Sigmoid colon (tissue), 7 donors: ENCODE results near the gene CRABP2. TPM values are rescaled to one million over a fixed set of nuclear protein-coding genes. Genes with fewer than 3 reads are reported as not detected.

Source experiments
- DNase-seq: peaks from one replicate; pipeline ENCODE4 v3.0.0-alpha.2; 2019
- H3K27ac ChIP-seq, 4 donors: fragments of 200-600 bp; sonication (generic); one replicate each; pipeline ENCODE4 v1.5.1; 2016 to 2019; ENCODE audit warnings: mild to moderate bottlenecking in 1 of 4
- H3K27me3 ChIP-seq, 3 donors: fragments of 200-600 bp; sonication (generic); one replicate each; pipeline ENCODE4 v1.5.1; 2019; ENCODE audit warnings: mild to moderate bottlenecking in 1 of 3
- H3K36me3 ChIP-seq, 4 donors: fragments of 200-600 bp; sonication (generic); one replicate each; pipeline ENCODE4 v1.5.1; 2016 to 2019
- H3K4me1 ChIP-seq, 4 donors: fragments of 200-600 bp; sonication (generic); one replicate each; pipeline ENCODE4 v1.5.1; 2017 to 2019
- H3K4me3 ChIP-seq, 4 donors: fragments of 200-600 bp; sonication (generic); one replicate each; pipeline ENCODE4 v1.5.1; 2017 to 2019; ENCODE audit warnings: mild to moderate bottlenecking in 2 of 4, moderate library complexity in 1 of 4
- H3K9me3 ChIP-seq, 4 donors: fragments of 200-600 bp in 3 of 4; sonication (generic) in 3 of 4; one replicate each; pipeline versions ENCODE4 v1.5.1 to v1.6.1; 2013 to 2019
- EP300 ChIP-seq, 4 donors: sonication (generic); formaldehyde crosslinking; IDR thresholded peaks; one replicate each; pipeline ENCODE4 v1.6.1; 2017; ENCODE audit warnings: antibody characterized with exemption in 4 of 4
- POLR2A ChIP-seq, 2 donors: fragments of 450-650 bp; IDR thresholded peaks; one replicate each; pipeline ENCODE4 v1.6.1; 2016; ENCODE audit warnings: antibody characterized with exemption in 2 of 2, mild to moderate bottlenecking in 2 of 2, moderate library complexity in 2 of 2
- POLR2AphosphoS5 ChIP-seq, 4 donors: sonication (generic); formaldehyde crosslinking; IDR thresholded peaks; one replicate each; pipeline ENCODE4 v1.6.1; 2017; ENCODE audit warnings: antibody characterized with exemption in 4 of 4
- WGBS, 2 donors: extraction: QIAGEN DNeasy Blood & Tissue Kit; methylation state at CpG; one replicate each; pipeline ENCODE4 v1.1.7; 2013; 5-methylcytosine and 5-hydroxymethylcytosine counted together
- intact Hi-C: fragments of 100-400 bp; cut with DNase I; formaldehyde crosslinking; loops from one replicate; pipeline ENCODE4 v1.15.1; 2023
- polyA plus RNA-seq, 3 donors: library from polyadenylated mRNA; stranded (reverse); fragments of 200-250 nt; gene quantifications; one replicate each; pipeline ENCODE4 v1.2.3, GENCODE V29; 2013
- total RNA-seq, 4 donors: library from RNA; depleted of rRNA; stranded (reverse); fragments of >200 nt; gene quantifications; one replicate each; pipeline ENCODE4 v1.1.0, GENCODE V29; 2016
- TF ChIP-seq, protein P1 (sequence below), 4 experiments: fragments of 450-650 bp in 3 of 4; fragments of 200-600 bp in 1 of 4; IDR thresholded peaks; one replicate each; pipeline ENCODE4 v1.5.1; 2016 to 2019; ENCODE audit warnings: antibody characterized with exemption in 4 of 4, mild to moderate bottlenecking in 3 of 4, moderate library complexity in 2 of 4
- donor health status: healthy with polysubstance abuse.
- donor health status: Bipolar disorder and iron deficiency.
- donor health status: healthy.

Gene CRABP2
- total and polyA plus RNA-seq, 7 donors: 3.1 to 7.8 (median 4.9) TPM; not detected in 2

DNA sequence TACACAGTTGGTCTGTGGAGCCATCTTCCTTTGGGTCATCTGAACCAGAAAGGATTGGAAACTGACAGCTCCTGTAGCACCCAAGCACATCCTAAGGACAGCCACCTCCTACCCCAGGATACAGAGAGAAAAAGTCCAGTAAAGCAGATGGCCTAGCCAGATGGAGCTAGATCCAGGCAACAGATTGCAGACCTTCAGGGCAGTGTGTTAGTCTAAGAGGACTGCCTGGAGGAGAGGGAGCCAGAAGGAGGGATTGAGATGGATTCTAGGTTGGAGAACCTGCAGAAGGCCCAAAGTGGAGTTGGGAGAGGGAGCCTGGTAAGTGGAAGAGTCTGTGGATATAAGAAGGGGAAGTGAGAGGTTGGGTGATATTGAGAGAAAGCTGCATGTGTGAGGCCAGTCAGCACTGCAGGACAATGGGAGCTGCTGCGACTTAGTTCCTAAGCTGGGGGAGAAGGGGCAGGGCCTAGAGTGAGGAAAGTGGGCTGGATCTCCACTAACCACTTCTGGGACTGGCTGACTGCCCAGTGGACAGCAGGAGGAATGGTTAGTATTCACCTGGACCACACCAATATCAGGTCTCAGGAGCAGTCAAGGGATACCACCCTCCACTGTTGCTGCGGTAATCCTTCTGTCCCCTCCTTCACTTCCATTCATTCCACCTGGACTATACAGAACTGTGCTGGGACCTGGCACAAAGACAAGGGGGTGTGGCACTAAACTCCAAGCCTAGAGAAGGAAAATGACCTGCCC, 50.1 kb downstream of the CRABP2 start:
- H3K27me3 ChIP-seq: peaks cover 0 to 39% (median 6%) of the 10 kb centered on the region in 3 donors
- no peaks in the 10 kb centered on the region for H3K36me3 ChIP-seq
- no peak for TF ChIP-seq POLR2AphosphoS5 (IDR thresholded peaks at IDR 0.05)
- no peak for TF ChIP-seq POLR2A (IDR thresholded peaks at IDR 0.05)
- TF ChIP-seq, protein P1, sequence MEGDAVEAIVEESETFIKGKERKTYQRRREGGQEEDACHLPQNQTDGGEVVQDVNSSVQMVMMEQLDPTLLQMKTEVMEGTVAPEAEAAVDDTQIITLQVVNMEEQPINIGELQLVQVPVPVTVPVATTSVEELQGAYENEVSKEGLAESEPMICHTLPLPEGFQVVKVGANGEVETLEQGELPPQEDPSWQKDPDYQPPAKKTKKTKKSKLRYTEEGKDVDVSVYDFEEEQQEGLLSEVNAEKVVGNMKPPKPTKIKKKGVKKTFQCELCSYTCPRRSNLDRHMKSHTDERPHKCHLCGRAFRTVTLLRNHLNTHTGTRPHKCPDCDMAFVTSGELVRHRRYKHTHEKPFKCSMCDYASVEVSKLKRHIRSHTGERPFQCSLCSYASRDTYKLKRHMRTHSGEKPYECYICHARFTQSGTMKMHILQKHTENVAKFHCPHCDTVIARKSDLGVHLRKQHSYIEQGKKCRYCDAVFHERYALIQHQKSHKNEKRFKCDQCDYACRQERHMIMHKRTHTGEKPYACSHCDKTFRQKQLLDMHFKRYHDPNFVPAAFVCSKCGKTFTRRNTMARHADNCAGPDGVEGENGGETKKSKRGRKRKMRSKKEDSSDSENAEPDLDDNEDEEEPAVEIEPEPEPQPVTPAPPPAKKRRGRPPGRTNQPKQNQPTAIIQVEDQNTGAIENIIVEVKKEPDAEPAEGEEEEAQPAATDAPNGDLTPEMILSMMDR (IDR thresholded peaks at IDR 0.05): no peak
- no peak for TF ChIP-seq EP300 (IDR thresholded peaks at IDR 0.05)
- H3K4me1 ChIP-seq: peaks cover 0 to 35% (median 28%) of the 10 kb centered on the region in 4 donors
- intact Hi-C loops: loop anchor here (5.0 kb wide), 1 partner anchor 198 kb away; no protein-coding TSS in a partner anchor
- DNase-seq: no peak
- H3K4me3 ChIP-seq: no peak overlapping the region
- no peaks in the 10 kb centered on the region for H3K9me3 ChIP-seq
- WGBS, 2 donors: 62 to 74% methylated on average over 2 of the region's 2 CpGs
- no peak overlapping the region for H3K27ac ChIP-seq

DNA sequence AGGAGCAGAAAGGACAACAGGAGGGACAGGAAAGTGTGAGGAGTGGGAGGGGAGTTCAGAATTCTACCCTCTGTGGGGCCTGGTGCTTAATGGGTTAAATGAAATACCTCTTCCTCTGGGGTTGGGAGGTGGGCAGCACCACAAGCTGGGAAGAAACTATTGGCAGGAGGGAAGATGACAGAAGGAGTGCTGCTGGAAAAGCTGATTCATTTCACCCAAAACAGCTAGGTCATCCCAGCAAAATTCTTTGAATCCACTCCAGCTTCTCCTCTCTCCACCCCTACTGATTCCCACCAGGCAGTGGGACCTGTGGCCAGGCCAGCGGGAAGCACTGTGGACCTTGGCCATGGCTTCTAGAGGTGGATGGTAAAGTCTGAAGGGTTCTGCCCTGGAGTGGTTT, 50.7 kb downstream of the CRABP2 start:
- H3K36me3 ChIP-seq: no peaks in the 10 kb centered on the region
- TF ChIP-seq POLR2A (IDR thresholded peaks at IDR 0.05) (no peak), EP300 (IDR thresholded peaks at IDR 0.05) (no peak), POLR2AphosphoS5 (IDR thresholded peaks at IDR 0.05) (no peak)
- TF ChIP-seq, protein P1 (IDR thresholded peaks at IDR 0.05): no peak
- peaks cover 0 to 41% (median 6%) of the 10 kb centered on the region in 3 donors for H3K27me3 ChIP-seq
- no peak overlapping the region for H3K27ac ChIP-seq
- intact Hi-C loops: loop anchor here (5.0 kb wide), 1 partner anchor 197 kb away; no protein-coding TSS in a partner anchor
- H3K9me3 ChIP-seq: no peaks in the 10 kb centered on the region
- 66 to 79% methylated on average over 1 of the region's 1 CpG for WGBS, 2 donors
- no peak for DNase-seq
- no peak overlapping the region for H3K4me3 ChIP-seq
- peaks cover 0 to 30% (median 23%) of the 10 kb centered on the region in 4 donors for H3K4me1 ChIP-seq

DNA sequence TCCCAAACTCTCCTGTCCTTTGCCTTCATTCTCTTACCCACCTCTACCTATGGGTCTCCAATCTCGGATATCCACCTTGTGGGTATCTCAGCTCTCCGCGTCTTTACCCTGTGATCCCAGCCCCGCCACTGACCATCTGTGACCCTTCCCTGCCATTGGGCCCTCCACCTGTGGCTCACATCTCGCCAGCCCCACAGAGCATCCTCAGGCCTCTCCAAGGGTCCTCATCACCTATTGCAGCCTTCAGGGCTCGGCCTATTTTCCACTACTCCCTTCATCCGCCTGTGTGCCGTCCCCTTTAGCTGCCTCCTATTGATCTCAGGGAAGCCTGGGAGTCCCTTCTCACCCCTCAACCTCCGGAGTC, 52.4 kb downstream of the CRABP2 start:
- DNase-seq: no peak
- 87 to 91% methylated on average over 9 of the region's 9 CpGs for WGBS, 2 donors
- Histone ChIP-seq H3K27me3 (peaks cover 0 to 58% (median 6%) of the 10 kb centered on the region in 3 donors), H3K36me3 (no peaks in the 10 kb centered on the region), H3K4me1 (peaks cover 0 to 20% (median 16%) of the 10 kb centered on the region in 4 donors), H3K27ac (no peak overlapping the region), H3K4me3 (no peak overlapping the region), H3K9me3 (no peaks in the 10 kb centered on the region)
- TF ChIP-seq, protein P1 (IDR thresholded peaks at IDR 0.05): no peak
- no peak for TF ChIP-seq POLR2AphosphoS5 (IDR thresholded peaks at IDR 0.05)
- TF ChIP-seq POLR2A (IDR thresholded peaks at IDR 0.05): no peak
- no peak for TF ChIP-seq EP300 (IDR thresholded peaks at IDR 0.05)
- intact Hi-C loops: no loop called here

DNA sequence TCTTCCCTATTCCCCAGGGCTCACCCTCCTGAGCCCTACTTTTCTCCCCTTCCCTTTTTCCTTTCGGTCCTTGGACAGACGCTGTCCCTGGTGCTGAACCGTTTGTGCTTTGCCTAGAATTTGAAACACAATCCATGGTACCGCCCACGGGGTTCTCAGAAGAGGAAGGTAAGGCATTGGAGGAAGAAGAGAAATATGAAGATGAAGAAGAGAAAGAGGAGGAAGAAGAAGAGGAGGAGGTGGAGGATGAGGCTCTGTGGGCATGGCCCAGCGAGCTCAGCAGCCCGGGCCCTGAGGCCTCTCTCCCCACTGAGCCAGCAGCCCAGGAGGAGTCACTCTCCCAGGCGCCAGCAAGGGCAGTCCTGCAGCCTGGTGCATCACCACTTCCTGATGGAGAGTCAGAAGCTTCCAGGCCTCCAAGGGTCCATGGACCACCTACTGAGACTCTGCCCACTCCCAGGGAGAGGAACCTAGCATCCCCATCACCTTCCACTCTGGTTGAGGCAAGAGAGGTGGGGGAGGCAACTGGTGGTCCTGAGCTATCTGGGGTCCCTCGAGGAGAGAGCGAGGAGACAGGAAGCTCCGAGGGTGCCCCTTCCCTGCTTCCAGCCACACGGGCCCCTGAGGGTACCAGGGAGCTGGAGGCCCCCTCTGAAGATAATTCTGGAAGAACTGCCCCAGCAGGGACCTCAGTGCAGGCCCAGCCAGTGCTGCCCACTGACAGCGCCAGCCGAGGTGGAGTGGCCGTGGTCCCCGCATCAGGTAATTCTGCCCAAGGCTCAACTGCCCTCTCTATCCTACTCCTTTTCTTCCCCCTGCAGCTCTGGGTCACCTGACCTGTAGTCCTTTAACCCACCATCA, 53.0 kb downstream of the CRABP2 start:
- H3K4me1 ChIP-seq: peaks cover 0 to 14% (median 10%) of the 10 kb centered on the region in 4 donors
- H3K4me3 ChIP-seq: no peak overlapping the region
- 55 to 71% methylated on average over 16 of the region's 16 CpGs for WGBS, 2 donors
- H3K27me3 ChIP-seq: peaks cover 0 to 64% (median 11%) of the 10 kb centered on the region in 3 donors
- DNase-seq: no peak
- no peak overlapping the region for H3K27ac ChIP-seq
- intact Hi-C loops: no loop called here
- no peaks in the 10 kb centered on the region for H3K36me3 ChIP-seq
- TF ChIP-seq, protein P1 (IDR thresholded peaks at IDR 0.05): no peak
- TF ChIP-seq EP300 (IDR thresholded peaks at IDR 0.05): no peak
- TF ChIP-seq POLR2A (IDR thresholded peaks at IDR 0.05): no peak
- TF ChIP-seq POLR2AphosphoS5 (IDR thresholded peaks at IDR 0.05): no peak
- no peaks in the 10 kb centered on the region for H3K9me3 ChIP-seq

Other genes with a start within 250 kb of the CRABP2 start
- gene MEF2D, start 204.8 kb downstream of the CRABP2 start, total RNA-seq: 10 to 100 TPM; 39.8 to 61.6 (median 53.2) TPM
- 10 to 100 TPM; 13.2 to 31.2 (median 22.9) TPM for gene MEF2D, start 204.8 kb downstream of the CRABP2 start, polyA plus RNA-seq
- gene IQGAP3, start 133.0 kb downstream of the CRABP2 start, total RNA-seq: under 1 TPM in 3 of 4 donors, not detected in 1; 0.55 to 0.81 (median 0.71) TPM
- gene IQGAP3, start 133.0 kb downstream of the CRABP2 start, polyA plus RNA-seq: 10 to 100 TPM in 1 of 3 donors, under 1 TPM in 2; 0.60 to 11.2 (median 0.92) TPM
- gene TTC24, start 125.9 kb downstream of the CRABP2 start, total RNA-seq: not detected
- 1 to 10 TPM in 1 of 3 donors, not detected in 2; 2.6 TPM for gene TTC24, start 125.9 kb downstream of the CRABP2 start, polyA plus RNA-seq
- 100 to 1,000 TPM in 1 of 4 donors, 10 to 100 TPM in 3; 59.3 to 113 (median 67.2) TPM for gene NAXE, start 113.8 kb downstream of the CRABP2 start, total RNA-seq
- 10 to 100 TPM; 80.8 to 91.6 (median 84.1) TPM for gene NAXE, start 113.8 kb downstream of the CRABP2 start, polyA plus RNA-seq
- 10 to 100 TPM; 12.2 to 22.9 (median 17.3) TPM for gene GPATCH4, start 104.1 kb downstream of the CRABP2 start, total RNA-seq
- gene GPATCH4, start 104.1 kb downstream of the CRABP2 start, polyA plus RNA-seq: 10 to 100 TPM; 10.2 to 32.9 (median 18.0) TPM
- gene HAPLN2, start 86.2 kb downstream of the CRABP2 start, total RNA-seq: 1 to 10 TPM in 1 of 4 donors, under 1 TPM in 1, not detected in 2; 0.71 to 1.2 TPM
- under 1 TPM in 1 of 3 donors, not detected in 2; 0.10 TPM for gene HAPLN2, start 86.2 kb downstream of the CRABP2 start, polyA plus RNA-seq
- gene BCAN, start 63.5 kb downstream of the CRABP2 start, total RNA-seq: 1 to 10 TPM in 3 of 4 donors, not detected in 1; 2.0 to 2.9 (median 2.3) TPM
- under 1 TPM in 1 of 3 donors, not detected in 2; 0.12 TPM for gene BCAN, start 63.5 kb downstream of the CRABP2 start, polyA plus RNA-seq
- gene NES, start 28.2 kb downstream of the CRABP2 start, total RNA-seq: 10 to 100 TPM in 2 of 4 donors, 1 to 10 TPM in 2; 7.1 to 21.0 (median 10.4) TPM
- 1 to 10 TPM in 2 of 3 donors, under 1 TPM in 1; 0.60 to 6.9 (median 1.8) TPM for gene NES, start 28.2 kb downstream of the CRABP2 start, polyA plus RNA-seq
- 10 to 100 TPM; 11.8 to 21.6 (median 13.7) TPM for gene METTL25B, start 22.9 kb upstream of the CRABP2 start, total RNA-seq
- 10 to 100 TPM; 19.0 to 33.1 (median 22.8) TPM for gene METTL25B, start 22.9 kb upstream of the CRABP2 start, polyA plus RNA-seq
- gene ISG20L2, start 23.2 kb upstream of the CRABP2 start, total RNA-seq: 10 to 100 TPM; 13.6 to 17.6 (median 16.7) TPM
- 10 to 100 TPM; 12.0 to 23.4 (median 17.1) TPM for gene ISG20L2, start 23.2 kb upstream of the CRABP2 start, polyA plus RNA-seq
- gene MRPL24, start 35.5 kb upstream of the CRABP2 start, total RNA-seq: 10 to 100 TPM; 53.0 to 68.5 (median 59.7) TPM
- 10 to 100 TPM; 72.7 to 81.1 (median 81.0) TPM for gene MRPL24, start 35.5 kb upstream of the CRABP2 start, polyA plus RNA-seq
- 100 to 1,000 TPM; 108 to 128 (median 116) TPM for gene HDGF, start 46.1 kb upstream of the CRABP2 start, total RNA-seq
- gene HDGF, start 46.1 kb upstream of the CRABP2 start, polyA plus RNA-seq: 100 to 1,000 TPM; 156 to 297 (median 202) TPM
- 10 to 100 TPM; 27.5 to 34.1 (median 32.4) TPM for gene PRCC, start 62.0 kb upstream of the CRABP2 start, total RNA-seq
- gene PRCC, start 62.0 kb upstream of the CRABP2 start, polyA plus RNA-seq: 10 to 100 TPM; 42.0 to 49.7 (median 48.3) TPM
- 1 to 10 TPM; 1.5 to 8.2 (median 4.3) TPM for gene SH2D2A, start 111.3 kb upstream of the CRABP2 start, total RNA-seq
- gene SH2D2A, start 111.3 kb upstream of the CRABP2 start, polyA plus RNA-seq: 1 to 10 TPM in 2 of 3 donors, under 1 TPM in 1; 0.69 to 7.9 (median 1.2) TPM
- not detected for gene INSRR, start 153.5 kb upstream of the CRABP2 start, total RNA-seq
- gene INSRR, start 153.5 kb upstream of the CRABP2 start, polyA plus RNA-seq: under 1 TPM in 1 of 3 donors, not detected in 2; 0.06 TPM
- gene NTRK1, start 155.3 kb upstream of the CRABP2 start, total RNA-seq: 1 to 10 TPM; 1.5 to 4.9 (median 3.6) TPM
- under 1 TPM in 2 of 3 donors, not detected in 1; 0.42 to 0.60 TPM for gene NTRK1, start 155.3 kb upstream of the CRABP2 start, polyA plus RNA-seq
- gene PEAR1, start 188.1 kb upstream of the CRABP2 start, total RNA-seq: 1 to 10 TPM; 3.6 to 8.3 (median 5.6) TPM
- 1 to 10 TPM in 1 of 3 donors, under 1 TPM in 2; under 0.01 to 3.8 (median 0.69) TPM for gene PEAR1, start 188.1 kb upstream of the CRABP2 start, polyA plus RNA-seq
- gene LRRC71, start 215.0 kb upstream of the CRABP2 start, total RNA-seq: not detected
- under 1 TPM in 1 of 3 donors, not detected in 2; 0.07 TPM for gene LRRC71, start 215.0 kb upstream of the CRABP2 start, polyA plus RNA-seq